Measurements from ENCODE around the gene FOSL1. TPM values are rescaled to one million over a fixed set of nuclear protein-coding genes. Genes with fewer than 3 reads are reported as not detected.
"Not testable (repeated sequence)": the region's sequence is repeated elsewhere in the genome, so short reads cannot be mapped to it uniquely, and the experiment has no call there.

Gene FOSL1
- polyA plus RNA-seq, 4 donors: 0.11 to 0.30 (median 0.18) TPM

- no peak for DNase-seq (ENCODE audit: low read depth in 4 of 4, low spot score in 2 of 4)
These were observed 3.1 kb downstream of the FOSL1 start for GRCh38 chr11:65897020-65897471.

DNA sequence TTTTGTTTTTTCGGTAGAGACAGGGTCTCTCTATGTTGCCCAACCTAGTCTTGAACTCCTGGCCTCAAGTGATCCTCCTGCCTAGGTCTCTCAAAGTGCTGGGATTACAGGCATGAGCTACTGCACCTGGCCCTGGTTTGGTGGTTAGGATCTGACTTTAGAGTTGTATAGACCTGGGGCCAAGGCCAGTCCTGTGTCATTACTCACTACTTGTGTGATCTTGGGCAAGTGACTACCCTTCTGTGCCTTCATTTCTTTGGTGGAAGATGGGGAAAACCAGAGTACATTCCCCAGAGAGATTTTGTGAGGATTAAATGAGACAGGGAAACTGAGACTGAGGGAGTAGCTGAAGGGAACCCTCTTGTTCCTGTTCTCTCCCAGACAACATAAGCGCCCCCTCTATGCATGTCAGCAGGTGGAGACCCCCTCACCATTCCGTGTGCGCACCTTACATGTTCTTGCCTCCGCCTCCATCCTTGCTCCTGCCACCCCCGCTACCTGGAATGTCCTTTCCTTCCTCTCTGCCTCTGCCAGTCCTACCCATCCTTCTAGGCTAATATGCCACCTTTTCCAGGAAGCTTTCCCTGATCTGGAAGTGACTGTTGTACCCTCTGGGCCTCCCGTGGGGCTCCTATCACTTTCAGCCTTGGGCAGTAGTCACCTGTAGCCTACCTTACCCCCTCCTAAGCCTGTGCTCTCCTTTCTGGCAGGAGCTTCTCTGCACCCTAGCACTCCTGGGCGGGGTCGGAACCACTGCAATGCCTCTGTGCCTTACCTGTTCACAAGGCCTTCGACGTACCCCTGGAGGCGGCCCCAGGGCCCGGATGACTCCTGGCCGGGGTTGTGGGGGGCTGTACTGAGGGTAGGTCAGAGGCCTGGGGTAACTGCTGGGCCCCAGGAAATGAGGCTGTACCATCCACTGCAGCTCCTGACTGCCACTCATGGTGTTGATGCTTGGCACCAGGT, 3.9 kb downstream of the FOSL1 start:
- no peak for DNase-seq (ENCODE audit: low read depth in 4 of 4, low spot score in 2 of 4)

DNA sequence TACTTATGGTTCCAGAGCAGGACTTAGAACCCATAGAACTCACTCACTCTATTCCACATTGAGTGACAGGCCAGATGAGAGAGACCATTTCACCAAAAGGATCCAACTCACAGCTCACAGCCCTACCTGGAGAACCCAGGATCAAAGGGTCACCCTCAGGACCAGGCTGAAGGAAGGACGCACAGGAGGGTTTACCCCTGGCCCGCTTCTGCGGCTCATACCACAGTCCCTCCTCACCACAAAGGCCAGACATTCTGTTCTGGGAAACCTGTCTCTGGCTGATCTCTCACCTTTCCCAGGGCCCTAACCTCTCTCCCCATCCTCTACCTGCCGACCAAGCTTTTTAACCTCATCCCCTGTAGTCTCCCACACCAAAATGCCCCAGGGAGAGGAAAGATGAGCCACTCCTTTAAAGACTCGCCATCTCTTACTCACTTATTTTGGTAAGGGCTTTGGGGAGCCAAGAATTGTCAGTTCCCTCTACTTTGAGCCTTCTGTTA, 4.7 kb downstream of the FOSL1 start:
- DNase-seq (ENCODE audit: low read depth in 4 of 4, low spot score in 2 of 4): no peak

- no peak for DNase-seq (ENCODE audit: low read depth in 4 of 4, low spot score in 2 of 4)
These were observed 6.1 kb downstream of the FOSL1 start for GRCh38 chr11:65894034-65894591.

DNA sequence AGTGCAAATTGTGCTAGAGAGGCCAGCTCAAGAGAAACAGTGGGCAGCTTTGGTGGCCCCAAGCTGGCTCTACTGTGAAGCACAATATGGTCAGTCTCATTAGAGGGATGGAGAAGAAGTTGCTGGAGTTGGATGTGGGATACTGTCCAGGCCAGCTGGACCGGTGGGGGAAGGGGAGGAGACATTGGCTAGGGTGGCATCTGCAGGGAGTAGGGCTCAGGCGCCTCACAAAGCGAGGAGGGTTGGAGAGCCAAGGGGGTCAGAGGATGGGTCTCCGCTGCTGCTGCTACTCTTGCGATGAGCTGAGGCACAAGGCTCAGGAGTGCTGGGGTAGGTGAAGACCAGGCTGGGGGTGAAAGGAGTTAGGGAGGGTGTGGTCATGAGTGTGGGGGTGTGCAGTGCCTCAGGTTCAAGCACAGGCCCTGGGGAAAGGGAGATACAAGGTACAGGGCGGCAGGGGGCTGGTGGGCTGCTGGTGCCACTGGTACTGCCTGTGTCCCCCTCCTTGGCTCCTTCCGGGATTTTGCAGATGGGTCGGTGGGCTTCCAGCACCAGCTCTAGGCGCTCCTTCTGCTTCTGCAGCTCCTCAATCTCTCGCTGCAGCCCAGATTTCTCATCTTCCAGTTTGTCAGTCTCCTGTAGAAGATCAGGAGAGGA, 7.4 kb downstream of the FOSL1 start:
- no peak for DNase-seq (ENCODE audit: low read depth in 4 of 4, low spot score in 2 of 4)

- DNase-seq (ENCODE audit: low read depth in 4 of 4, low spot score in 2 of 4): not testable (repeated sequence)
These were observed 8.0 kb downstream of the FOSL1 start for GRCh38 chr11:65892137-65892540.

DNA sequence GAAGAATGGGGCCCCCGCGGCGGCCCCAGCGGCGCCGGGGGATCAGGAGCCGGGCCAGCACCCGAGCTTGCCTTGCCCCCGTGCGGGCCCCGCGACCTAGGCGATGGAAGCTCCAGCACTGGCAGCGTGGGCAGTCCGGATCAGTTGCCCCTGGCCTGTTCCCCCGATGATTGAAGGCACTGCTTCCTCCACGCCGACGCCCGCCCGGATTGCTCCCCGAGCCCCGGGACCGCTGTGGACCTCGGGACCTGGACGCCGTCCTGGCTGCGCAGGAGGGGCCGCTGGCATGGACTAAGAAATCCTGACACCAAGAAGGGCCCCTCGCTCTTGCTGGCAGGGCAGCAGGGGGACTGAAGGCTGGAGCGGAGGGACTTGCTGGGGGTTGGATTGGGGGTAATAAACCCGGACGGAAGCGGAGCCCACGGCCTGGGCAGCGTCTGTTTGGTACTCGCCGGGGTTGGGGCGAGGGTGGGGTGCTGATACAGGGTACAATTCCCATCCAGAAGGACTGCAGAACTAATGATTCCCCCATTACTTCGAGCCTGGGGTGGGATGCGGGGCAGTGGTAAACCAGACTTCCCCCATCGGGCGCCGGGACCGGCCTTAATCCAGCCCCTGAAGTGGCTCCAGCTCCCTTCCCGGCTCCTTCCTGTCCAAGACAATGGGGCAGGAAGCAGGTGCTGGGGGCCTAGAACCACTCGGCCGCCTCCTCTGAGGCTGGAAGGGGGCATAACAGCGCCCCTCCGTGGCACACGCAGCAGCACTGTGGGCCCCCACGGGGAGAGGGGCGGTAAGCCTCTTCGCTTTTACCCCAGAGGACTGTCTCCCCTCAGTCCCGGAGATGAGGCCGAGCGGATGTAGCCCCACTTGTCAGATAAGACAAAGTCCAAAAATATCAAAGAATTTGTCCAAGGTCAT, 8.7 kb downstream of the FOSL1 start:
- DNase-seq (ENCODE audit: low read depth in 4 of 4, low spot score in 2 of 4): no peak

GRCh38 chr11:65890324-65891218, 9.6 kb downstream of the FOSL1 start, which contains the start of gene CCDC85B:
Gene CCDC85B (plus strand): TSS chr11:65890673. CDS start chr11:65890784, 111 bp downstream.
- DNase-seq (ENCODE audit: low read depth in 4 of 4, low spot score in 2 of 4): peak; percentile 79 to 93 (median 91)

DNA sequence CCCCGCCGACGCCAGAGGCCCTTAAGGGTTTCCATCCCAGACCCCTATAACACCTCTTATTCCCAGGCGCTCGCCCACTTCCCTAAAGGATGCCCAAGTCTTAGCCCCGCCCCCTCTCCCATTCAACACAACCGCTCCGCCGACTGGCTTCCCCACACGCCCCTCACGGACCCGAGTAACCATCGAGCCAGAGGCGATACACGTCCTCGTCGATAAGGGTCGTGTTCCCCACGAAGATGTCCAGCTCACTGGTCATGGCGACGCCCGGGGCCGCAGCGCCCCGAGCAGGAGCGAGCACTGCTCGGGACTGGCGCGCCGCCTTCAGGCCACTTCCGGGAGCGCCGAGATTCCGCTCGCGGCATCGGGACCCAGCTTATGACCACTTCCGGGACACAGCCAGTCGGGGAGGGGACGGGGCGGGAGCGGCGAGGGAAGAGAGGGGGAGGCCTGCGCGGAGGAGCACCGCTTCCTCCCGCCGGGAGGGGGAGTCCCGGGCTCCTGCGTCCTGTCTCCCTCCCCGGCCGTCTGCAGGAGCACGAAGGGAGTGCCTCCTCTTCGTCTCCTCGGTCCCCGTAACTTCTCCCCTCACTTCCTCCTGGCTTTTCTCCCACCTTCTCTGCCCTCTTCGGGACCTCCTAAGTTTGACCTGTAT, 11.9 kb downstream of the FOSL1 start, which contains the start of gene FIBP:
Gene FIBP, minus strand, starts transcription at position 309 of the 652 bp plus-strand sequence. Its CDS starts 53 bp downstream, at position 256.
- DNase-seq (ENCODE audit: low read depth in 4 of 4, low spot score in 2 of 4): peak; percentile 86 to 94 (median 92)

GRCh38 chr11:65887723-65888162, 12.4 kb downstream of the FOSL1 start:
- no peak for DNase-seq (ENCODE audit: low read depth in 4 of 4, low spot score in 2 of 4)

DNA sequence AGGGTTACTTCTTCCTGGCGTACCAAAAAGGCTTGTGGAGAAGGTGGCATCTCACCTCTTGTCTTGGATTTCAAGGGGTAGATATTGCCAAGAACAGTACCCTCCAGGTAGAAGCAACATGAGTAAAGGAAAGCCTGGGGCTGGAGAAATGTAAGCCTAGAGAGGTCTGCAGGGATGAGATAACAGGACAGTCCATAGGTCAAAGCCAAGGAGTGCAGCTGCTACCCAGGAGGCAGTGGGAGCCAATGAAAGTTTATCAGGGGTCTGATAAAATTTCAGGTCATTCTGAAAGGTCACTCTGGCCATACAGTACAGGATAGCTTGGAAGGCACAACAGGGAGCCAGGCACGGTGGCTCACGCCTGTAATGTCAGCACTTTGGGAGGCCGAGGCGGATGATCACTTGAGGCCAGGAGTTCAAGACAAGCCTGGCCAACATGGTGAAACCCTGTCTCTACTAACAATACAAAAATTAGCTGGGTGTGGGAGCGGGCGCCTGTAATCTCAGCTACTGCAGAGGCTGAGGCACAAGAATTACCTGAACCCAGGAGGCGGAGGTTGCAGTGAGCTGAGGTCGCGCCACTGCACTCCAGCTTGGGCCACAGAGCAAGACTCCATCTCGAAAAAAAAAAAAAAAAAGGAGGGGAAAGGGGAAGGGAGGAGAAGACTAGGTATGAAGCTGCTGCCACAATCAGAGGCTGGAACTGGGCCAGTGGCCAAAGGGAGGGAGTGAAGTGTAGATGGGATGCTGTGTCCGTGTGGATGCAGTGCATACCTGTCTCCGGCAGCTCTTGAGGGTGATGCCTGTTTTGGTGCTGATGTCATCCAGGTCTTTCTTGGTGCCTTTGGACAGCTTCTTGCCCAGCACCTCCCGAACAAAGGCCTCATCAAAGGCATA, 13.1 kb downstream of the FOSL1 start:
- no peak for DNase-seq (ENCODE audit: low read depth in 4 of 4, low spot score in 2 of 4)

DNA sequence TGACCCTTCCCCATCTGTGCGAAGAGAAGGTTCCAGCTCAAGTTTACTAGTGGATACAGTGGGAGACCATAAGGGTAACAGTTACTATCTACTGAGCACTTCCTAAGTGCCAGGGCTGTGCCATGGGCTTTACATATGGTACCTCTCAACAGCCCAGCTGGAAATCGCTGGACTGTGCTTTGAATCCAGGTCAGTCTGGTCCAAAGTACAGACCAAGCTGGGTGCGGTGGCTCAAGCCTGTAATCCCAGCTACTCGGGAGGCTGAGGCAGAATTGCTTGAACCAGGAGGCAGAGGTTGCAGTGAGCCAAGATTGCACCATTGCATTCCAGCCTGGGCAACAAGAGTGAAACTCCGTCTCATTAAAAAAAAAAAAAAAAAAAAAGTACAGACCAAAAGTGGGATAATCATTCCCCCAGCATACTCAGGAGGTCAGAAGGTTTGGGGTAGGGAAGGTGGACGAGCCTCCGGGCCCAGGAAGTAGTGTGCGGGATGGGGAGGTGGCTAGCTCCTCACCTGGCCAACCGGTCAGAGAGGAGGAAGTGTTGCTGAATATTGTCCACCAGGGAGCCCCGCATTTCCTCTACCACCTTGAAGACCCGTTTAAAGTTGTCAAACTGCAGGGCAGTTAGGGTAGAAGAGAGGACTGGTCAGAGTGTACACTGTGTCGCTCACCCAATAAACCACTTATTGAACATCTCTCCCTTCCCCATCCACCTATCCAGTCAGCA, 14.2 kb downstream of the FOSL1 start:
- DNase-seq (ENCODE audit: low read depth in 4 of 4, low spot score in 2 of 4): no peak

- no peak for DNase-seq (ENCODE audit: low read depth in 4 of 4, low spot score in 2 of 4)
These were observed 15.0 kb downstream of the FOSL1 start for GRCh38 chr11:65885231-65885630.

DNA sequence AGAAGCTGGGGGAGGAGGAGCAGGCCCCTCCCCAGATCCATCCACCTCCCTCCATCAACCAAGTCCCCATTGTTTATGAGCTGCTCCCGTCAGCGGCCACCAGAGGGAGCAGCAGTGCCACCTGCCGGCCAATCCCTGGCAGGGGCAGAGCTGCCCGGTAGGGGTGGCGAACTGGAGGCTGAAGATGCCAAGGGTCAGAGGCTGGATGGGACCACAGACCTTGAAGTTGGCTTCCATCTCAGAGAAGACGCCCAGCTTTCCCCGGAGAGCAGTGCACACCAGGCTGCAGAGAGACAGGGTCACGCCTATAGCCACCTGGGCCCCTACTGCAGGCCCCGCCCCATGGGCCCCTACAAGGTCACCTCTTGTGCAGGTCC, 15.5 kb downstream of the FOSL1 start:
- DNase-seq (ENCODE audit: low read depth in 4 of 4, low spot score in 2 of 4): no peak

DNA sequence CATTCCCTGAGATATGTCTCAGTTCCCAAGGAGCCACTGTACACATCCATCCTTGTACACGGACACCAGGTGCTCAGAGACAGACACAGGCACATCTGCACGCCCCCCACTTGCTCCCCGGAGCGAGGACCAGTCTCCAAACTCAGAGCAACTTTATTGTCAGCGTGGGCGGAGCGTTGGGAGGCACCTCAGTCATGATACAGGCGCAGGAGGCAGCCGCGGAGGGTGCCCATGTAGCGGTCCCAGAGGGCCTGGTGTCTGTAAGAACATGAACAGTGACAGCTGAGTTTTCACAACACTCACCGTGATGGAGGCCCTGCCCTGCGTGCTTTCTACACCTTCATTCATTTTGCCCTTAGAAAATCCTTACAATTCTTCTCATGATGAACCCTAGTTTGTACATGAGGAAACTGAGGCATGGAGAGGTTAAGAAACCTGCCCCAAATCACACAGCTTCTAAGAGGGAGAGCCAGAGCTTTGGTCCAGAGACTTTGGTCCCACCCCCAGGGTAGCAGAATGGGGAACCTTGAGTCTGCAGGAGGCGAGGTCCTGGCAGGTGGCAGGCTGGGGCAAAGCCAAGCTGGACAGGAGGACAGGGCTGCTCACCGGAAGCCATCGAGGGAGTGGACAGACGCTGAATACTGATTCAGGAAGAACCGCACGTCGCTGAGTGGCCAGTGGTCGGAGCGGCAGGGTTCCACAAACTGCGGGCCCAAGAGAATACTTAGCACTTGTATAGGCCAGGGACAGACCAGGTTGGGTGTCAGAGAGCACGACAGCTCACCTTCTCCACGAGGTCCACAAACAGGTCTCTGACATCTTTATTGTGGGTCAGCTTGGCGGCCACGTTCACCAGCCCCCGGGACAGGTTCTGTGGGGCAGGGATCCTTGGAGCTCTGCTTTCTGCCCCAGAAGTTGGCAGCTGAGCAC, 16.1 kb downstream of the FOSL1 start:
- DNase-seq (ENCODE audit: low read depth in 4 of 4, low spot score in 2 of 4): no peak
